ENCODE data around the gene SND1.

Gene SND1

DNA sequence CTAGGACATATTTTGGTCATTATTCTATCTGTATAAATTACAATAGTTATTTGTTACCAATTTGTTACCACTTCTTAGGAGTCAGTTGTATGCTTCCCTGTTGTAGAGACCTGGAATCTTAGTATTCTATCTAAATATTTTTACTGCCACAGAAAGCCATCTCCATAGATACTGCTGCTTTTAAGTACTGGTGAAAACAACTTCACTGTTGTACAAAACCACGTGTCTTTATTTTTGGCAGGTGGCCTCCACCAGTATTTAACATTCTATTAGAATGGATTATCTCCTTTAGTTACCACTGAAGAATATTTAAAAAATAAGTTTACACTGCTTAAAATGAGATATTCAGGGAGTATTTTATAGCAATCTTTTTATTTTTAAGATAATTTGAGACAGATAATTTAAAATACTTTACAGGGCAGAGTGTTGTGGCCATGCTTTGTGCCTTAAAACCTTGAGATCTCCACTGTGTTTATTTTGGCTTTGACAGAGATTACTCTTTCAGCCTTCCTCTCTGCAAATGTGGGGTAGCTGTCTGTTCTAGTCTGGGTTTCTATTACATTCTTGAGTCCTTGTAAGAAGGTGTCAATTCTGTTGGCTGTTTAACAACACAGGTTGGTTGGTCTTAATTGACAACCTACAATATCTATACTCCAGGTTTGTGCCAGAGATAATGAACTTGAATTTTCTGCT lies 193.7 kb downstream of the SND1 start:
- no peak for DNase-seq (ENCODE audit: low spot score)
- TF ChIP-seq CTCF (IDR thresholded peaks at IDR 0.05; ENCODE audit: extremely low read depth, missing control alignments), result no peak

DNA sequence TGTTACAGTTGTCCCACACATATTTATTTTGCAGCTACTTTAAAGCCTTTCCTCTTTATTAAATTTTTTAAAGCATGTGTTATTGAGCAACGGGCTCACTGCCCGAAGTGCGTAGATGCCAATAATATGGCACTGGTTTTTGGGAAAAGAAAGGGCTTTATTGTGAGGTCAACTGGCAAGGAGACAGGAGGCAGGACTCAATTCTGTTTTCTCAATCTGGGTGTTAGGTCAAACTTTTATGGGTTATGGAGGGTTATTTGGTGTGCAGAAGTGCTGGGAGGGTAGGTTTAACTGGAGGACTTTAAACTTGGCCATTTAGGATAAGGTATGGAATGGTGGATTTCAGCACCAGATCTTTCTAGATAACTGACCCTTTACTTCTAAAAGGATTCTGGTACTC lies 195.6 kb downstream of the SND1 start:
- DNase-seq (ENCODE audit: low spot score), result no peak
- TF ChIP-seq CTCF (IDR thresholded peaks at IDR 0.05; ENCODE audit: extremely low read depth, missing control alignments), result no peak

DNA sequence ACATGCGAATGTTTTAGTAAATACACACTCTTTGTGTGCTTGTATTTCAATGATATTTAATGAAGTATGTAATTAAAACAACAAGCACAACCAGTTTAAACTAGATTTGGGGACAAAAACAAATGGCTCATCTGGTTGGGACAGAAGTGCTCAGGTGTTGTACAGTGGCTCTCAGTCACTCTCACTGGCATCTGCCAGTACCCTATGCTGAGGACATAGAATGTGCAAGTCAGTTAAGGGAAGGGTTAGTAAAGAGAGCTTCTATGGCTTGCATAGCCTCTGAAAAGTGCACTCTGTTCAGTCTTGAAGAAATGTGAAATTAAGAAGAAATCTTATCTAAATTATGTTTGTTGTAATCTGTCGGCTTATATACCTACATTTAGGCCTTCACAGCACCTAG lies 196.2 kb downstream of the SND1 start:
- no peak for DNase-seq (ENCODE audit: low spot score)
- no peak for TF ChIP-seq CTCF (IDR thresholded peaks at IDR 0.05; ENCODE audit: extremely low read depth, missing control alignments)

DNA sequence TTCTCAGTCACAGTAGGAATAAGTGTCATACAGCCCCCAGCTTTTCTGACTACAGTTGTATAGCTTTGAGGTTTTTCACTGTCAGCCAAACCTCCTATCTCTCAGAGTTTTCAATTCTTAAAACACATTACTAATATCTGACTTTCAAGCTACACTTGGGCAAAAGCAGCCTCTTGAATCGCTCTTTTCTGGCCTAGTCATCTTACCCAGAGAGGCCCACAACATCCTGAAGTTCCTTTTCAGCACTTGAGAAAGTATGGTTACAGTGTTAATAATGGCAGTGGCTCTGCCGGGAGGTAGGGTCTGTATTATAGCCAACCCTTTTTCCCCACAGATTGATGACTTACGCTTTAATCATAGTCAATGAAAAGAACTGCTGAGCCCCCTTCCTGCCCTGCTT lies 198.2 kb downstream of the SND1 start:
- no peak for TF ChIP-seq CTCF (IDR thresholded peaks at IDR 0.05; ENCODE audit: extremely low read depth, missing control alignments)
- no peak for DNase-seq (ENCODE audit: low spot score)

GRCh38 chr7:127854383-127854782 lies 202.4 kb downstream of the SND1 start:
- DNase-seq (ENCODE audit: low spot score), result no peak
- no peak for TF ChIP-seq CTCF (IDR thresholded peaks at IDR 0.05; ENCODE audit: extremely low read depth, missing control alignments)

- TF ChIP-seq CTCF (IDR thresholded peaks at IDR 0.05; ENCODE audit: extremely low read depth, missing control alignments), result no peak
- DNase-seq (ENCODE audit: low spot score), result no peak
Measured at GRCh38 chr7:127857464-127857841, 205.5 kb downstream of the SND1 start.

GRCh38 chr7:127858091-127858914 lies 206.3 kb downstream of the SND1 start:
- TF ChIP-seq CTCF (IDR thresholded peaks at IDR 0.05; ENCODE audit: extremely low read depth, missing control alignments), result no peak
- no peak for DNase-seq (ENCODE audit: low spot score)

Data from GM20000 (cell line).